Measurements from ENCODE around the gene RBM25. TPM values are rescaled to one million over a fixed set of nuclear protein-coding genes. Genes with fewer than 3 reads are reported as not detected.

RBM25 gene
- total RNA-seq, 2 experiments from 2014 or later, result 111 to 116 TPM

- no peaks in the 10 kb centered on the region for H3K27me3 Mint-ChIP-seq
- ATAC-seq (ENCODE audit: low read depth) (no peak), DNase-seq (no peak)
- H3K4me1 Mint-ChIP-seq, result no peaks in the 10 kb centered on the region
- POLR2A ChIA-PET, result no interaction called here
- no peaks in the 10 kb centered on the region for H3K9me3 Mint-ChIP-seq
- no peaks in the 10 kb centered on the region for H3K36me3 Mint-ChIP-seq
- no peak overlapping the region for H3K4me3 Mint-ChIP-seq
- no peak overlapping the region for H3K27ac Mint-ChIP-seq
Observed at GRCh38 chr14:73047808-73048207, 10.5 kb upstream of the RBM25 start.

- Mint-ChIP-seq H3K4me1 (no peaks in the 10 kb centered on the region), H3K36me3 (no peaks in the 10 kb centered on the region), H3K9me3 (no peaks in the 10 kb centered on the region), H3K4me3 (no peak overlapping the region), H3K27ac (no peak overlapping the region), H3K27me3 (no peaks in the 10 kb centered on the region)
- POLR2A ChIA-PET, result no interaction called here
- DNase-seq (no peak), ATAC-seq (ENCODE audit: low read depth) (no peak)
Observed at GRCh38 chr14:73049428-73049827, 8.9 kb upstream of the RBM25 start.

- H3K4me3 Mint-ChIP-seq, result no peak overlapping the region
- ATAC-seq (ENCODE audit: low read depth), result no peak
- H3K27ac Mint-ChIP-seq, result peak overlapping the region; percentile 16
- no peaks in the 10 kb centered on the region for H3K9me3 Mint-ChIP-seq
- peaks cover 13% of the 10 kb centered on the region for H3K4me1 Mint-ChIP-seq
- POLR2A ChIA-PET, result no interaction called here
- DNase-seq, result no peak
- H3K36me3 Mint-ChIP-seq, result peaks cover 4% of the 10 kb centered on the region
- no peaks in the 10 kb centered on the region for H3K27me3 Mint-ChIP-seq
Observed at GRCh38 chr14:73055251-73055650, 3.1 kb upstream of the RBM25 start.

GRCh38 chr14:73057944-73058223, 450 bp upstream of the RBM25 start:
- Mint-ChIP-seq H3K4me1 (peaks cover 22% of the 10 kb centered on the region), H3K4me3 (no peak overlapping the region), H3K36me3 (peaks cover 11% of the 10 kb centered on the region), H3K27me3 (no peaks in the 10 kb centered on the region), H3K9me3 (no peaks in the 10 kb centered on the region), H3K27ac (no peak overlapping the region)
- POLR2A ChIA-PET, result interaction anchor here (0.5 to 2.8 kb wide), 11 partner anchors 10 to 1000 kb away, joined by 3 to 46 read pairs (median 5); partner anchors contain the start of genes ACOT2, PSEN1, RIOX1 and ZFYVE1
- DNase-seq (no peak), ATAC-seq (ENCODE audit: low read depth) (no peak)

- no peaks in the 10 kb centered on the region for H3K9me3 Mint-ChIP-seq
- no peak overlapping the region for H3K27ac Mint-ChIP-seq
- H3K27me3 Mint-ChIP-seq, result no peaks in the 10 kb centered on the region
- no peak overlapping the region for H3K4me3 Mint-ChIP-seq
- ATAC-seq (ENCODE audit: low read depth), result no peak
- POLR2A ChIA-PET, result interaction anchor here (0.6 to 2.8 kb wide), 13 partner anchors 9 to 545 kb away, joined by 3 to 46 read pairs (median 4); partner anchors contain the start of genes ACOT2, NUMB, PSEN1 and RIOX1
- no peak for DNase-seq
- H3K4me1 Mint-ChIP-seq, result peaks cover 27% of the 10 kb centered on the region
- H3K36me3 Mint-ChIP-seq, result peaks cover 11% of the 10 kb centered on the region
Observed at GRCh38 chr14:73058922-73059673, 764 bp downstream of the RBM25 start.

GRCh38 chr14:73069585-73069984, 11.3 kb downstream of the RBM25 start:
- Mint-ChIP-seq H3K36me3 (peaks cover 12% of the 10 kb centered on the region), H3K27me3 (no peaks in the 10 kb centered on the region), H3K4me3 (no peak overlapping the region), H3K4me1 (peaks cover 13% of the 10 kb centered on the region), H3K9me3 (no peaks in the 10 kb centered on the region), H3K27ac (no peak overlapping the region)
- POLR2A ChIA-PET, result no interaction called here
- ATAC-seq (ENCODE audit: low read depth) (no peak), DNase-seq (no peak)

GRCh38 chr14:73091044-73091443, 32.7 kb downstream of the RBM25 start:
- POLR2A ChIA-PET, result no interaction called here
- no peak overlapping the region for H3K27ac Mint-ChIP-seq

GRCh38 chr14:73097421-73097820, 39.1 kb downstream of the RBM25 start:
- POLR2A ChIA-PET, result interaction anchor here (0.6 kb wide), 1 partner anchor 23 kb away, joined by 5 read pairs; no protein-coding TSS in a partner anchor
- DNase-seq (no peak), ATAC-seq (ENCODE audit: low read depth) (no peak)
- Mint-ChIP-seq H3K36me3 (peaks cover 20% of the 10 kb centered on the region), H3K4me1 (peaks cover 4% of the 10 kb centered on the region), H3K9me3 (no peaks in the 10 kb centered on the region), H3K27me3 (no peaks in the 10 kb centered on the region), H3K27ac (no peak overlapping the region), H3K4me3 (no peak overlapping the region)

More at GRCh38 chr14:73091044-73091443, 32.7 kb downstream of the RBM25 start:
- Mint-ChIP-seq H3K36me3 (peaks cover 46% of the 10 kb centered on the region), H3K4me1 (peaks cover 6% of the 10 kb centered on the region), H3K27me3 (no peaks in the 10 kb centered on the region), H3K9me3 (no peaks in the 10 kb centered on the region), H3K4me3 (no peak overlapping the region)
- ATAC-seq (ENCODE audit: low read depth) (no peak), DNase-seq (no peak)

GRCh38 chr14:73100334-73100733, 42.0 kb downstream of the RBM25 start:
- H3K9me3 Mint-ChIP-seq, result no peaks in the 10 kb centered on the region
- peaks cover 4% of the 10 kb centered on the region for H3K4me1 Mint-ChIP-seq
- H3K27me3 Mint-ChIP-seq, result no peaks in the 10 kb centered on the region
- H3K4me3 Mint-ChIP-seq, result no peak overlapping the region
- ATAC-seq (ENCODE audit: low read depth) (no peak), DNase-seq (no peak)
- POLR2A ChIA-PET, result no interaction called here
- H3K36me3 Mint-ChIP-seq, result peaks cover 22% of the 10 kb centered on the region
- no peak overlapping the region for H3K27ac Mint-ChIP-seq

GRCh38 chr14:73102806-73103497, 44.6 kb downstream of the RBM25 start:
- H3K27me3 Mint-ChIP-seq, result no peaks in the 10 kb centered on the region
- no peak overlapping the region for H3K27ac Mint-ChIP-seq
- peaks cover 25% of the 10 kb centered on the region for H3K36me3 Mint-ChIP-seq
- H3K9me3 Mint-ChIP-seq, result no peaks in the 10 kb centered on the region
- DNase-seq (no peak), ATAC-seq (ENCODE audit: low read depth) (no peak)
- no peak overlapping the region for H3K4me3 Mint-ChIP-seq
- POLR2A ChIA-PET, result no interaction called here
- no peaks in the 10 kb centered on the region for H3K4me1 Mint-ChIP-seq

- no peaks in the 10 kb centered on the region for H3K4me1 Mint-ChIP-seq
- no peak for ATAC-seq (ENCODE audit: low read depth)
- H3K9me3 Mint-ChIP-seq, result no peaks in the 10 kb centered on the region
- H3K27me3 Mint-ChIP-seq, result no peaks in the 10 kb centered on the region
- POLR2A ChIA-PET, result no interaction called here
- no peak overlapping the region for H3K4me3 Mint-ChIP-seq
- DNase-seq, result no peak
- no peak overlapping the region for H3K27ac Mint-ChIP-seq
- H3K36me3 Mint-ChIP-seq, result peaks cover 34% of the 10 kb centered on the region
Observed at GRCh38 chr14:73105050-73105449, 46.7 kb downstream of the RBM25 start.

GRCh38 chr14:73105727-73106126, 47.4 kb downstream of the RBM25 start:
- Mint-ChIP-seq H3K9me3 (no peaks in the 10 kb centered on the region), H3K4me3 (no peak overlapping the region), H3K4me1 (no peaks in the 10 kb centered on the region), H3K36me3 (peaks cover 30% of the 10 kb centered on the region), H3K27ac (no peak overlapping the region), H3K27me3 (no peaks in the 10 kb centered on the region)
- POLR2A ChIA-PET, result no interaction called here
- DNase-seq (no peak), ATAC-seq (ENCODE audit: low read depth) (no peak)

GRCh38 chr14:73116079-73116665, 57.8 kb downstream of the RBM25 start:
- POLR2A ChIA-PET, result no interaction called here
- no peak overlapping the region for H3K4me3 Mint-ChIP-seq
- ATAC-seq (ENCODE audit: low read depth) (no peak), DNase-seq (no peak)
- H3K27me3 Mint-ChIP-seq, result no peaks in the 10 kb centered on the region
- H3K9me3 Mint-ChIP-seq, result no peaks in the 10 kb centered on the region
- H3K36me3 Mint-ChIP-seq, result peaks cover 36% of the 10 kb centered on the region
- peaks cover 7% of the 10 kb centered on the region for H3K4me1 Mint-ChIP-seq
- peak overlapping the region; percentile 3 for H3K27ac Mint-ChIP-seq
